Tibial artery (tissue), 4 donors: Measurements from ENCODE around the gene EYS.

Experiments used
- DNase-seq, 2 donors: peaks; one replicate each; pipeline ENCODE4 v3.0.0-alpha.2; 2019
- H3K27ac ChIP-seq, 2 donors: fragments of 200-600 bp; sonication (generic) in 1 of 2; 1 replicate in 1 of 2; 2 replicates in 1 of 2; pipeline ENCODE4 v1.5.1; 2018 to 2019; ENCODE audit warnings: mild to moderate bottlenecking in 1 of 2
- H3K27me3 ChIP-seq, 2 donors: fragments of 200-600 bp; sonication (generic) in 1 of 2; one replicate each; pipeline versions ENCODE4 v1.5.1 to v1.6.0; 2016 to 2019
- H3K36me3 ChIP-seq, 3 donors: fragments of 200-600 bp; sonication (generic) in 2 of 3; one replicate each; pipeline ENCODE4 v1.5.1; 2016 to 2019; ENCODE audit warnings: mild to moderate bottlenecking in 2 of 3
- H3K4me1 ChIP-seq, 4 donors: fragments of 200-600 bp; sonication (generic) in 2 of 4; 1 replicate in 3 of 4; 2 replicates in 1 of 4; pipeline ENCODE4 v1.5.1; 2016 to 2019
- H3K4me3 ChIP-seq, 2 donors: fragments of 200-600 bp; sonication (generic) in 1 of 2; 1 replicate in 1 of 2; 2 replicates in 1 of 2; pipeline ENCODE4 v1.5.1; 2018 to 2019; ENCODE audit warnings: mild to moderate bottlenecking in 2 of 2
- H3K9me3 ChIP-seq, 3 donors: fragments of 200-600 bp; sonication (generic) in 1 of 3; one replicate each; pipeline ENCODE4 v1.5.1; 2016 to 2019
- intact Hi-C: fragments of 100-400 bp; cut with DNase I; formaldehyde crosslinking; loops from one replicate; pipeline ENCODE4 v1.15.0; 2023; ENCODE audit warnings: low total_unique reads
- TF ChIP-seq, protein P1 (sequence below), 2 experiments: fragments of 200-600 bp in 1 of 2; fragments of 450-650 bp in 1 of 2; IDR thresholded peaks; one replicate each; pipeline ENCODE4 v1.5.1; 2017 to 2019; ENCODE audit warnings: antibody characterized with exemption in 2 of 2, mild to moderate bottlenecking in 1 of 2, moderate library complexity in 1 of 2

The EYS gene

DNA sequence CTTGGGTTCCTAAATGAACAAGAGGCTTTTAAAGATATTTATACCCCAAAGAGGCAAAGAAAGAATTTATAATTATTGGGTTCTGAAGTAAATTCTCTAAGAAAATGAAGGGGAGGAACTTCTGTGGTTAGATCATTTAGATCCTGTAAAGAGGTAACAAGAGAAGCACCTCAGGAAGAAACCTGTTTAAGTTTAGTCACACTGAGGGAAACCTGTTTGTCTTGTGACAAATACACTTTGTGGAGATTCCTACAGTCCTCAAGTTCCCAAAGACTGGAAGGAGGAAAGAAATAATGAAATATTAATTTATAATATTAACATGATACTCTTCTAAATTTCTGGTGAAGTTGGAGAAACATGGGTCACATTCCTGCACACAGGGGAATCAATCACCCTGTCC, 647.5 kb downstream of the EYS start:
- no peak for DNase-seq
- no peaks in the 10 kb centered on the region for H3K36me3 ChIP-seq
- H3K9me3 ChIP-seq: no peaks in the 10 kb centered on the region
- intact Hi-C loops: no loop called here
- H3K4me1 ChIP-seq: no peaks in the 10 kb centered on the region
- TF ChIP-seq, protein P1, sequence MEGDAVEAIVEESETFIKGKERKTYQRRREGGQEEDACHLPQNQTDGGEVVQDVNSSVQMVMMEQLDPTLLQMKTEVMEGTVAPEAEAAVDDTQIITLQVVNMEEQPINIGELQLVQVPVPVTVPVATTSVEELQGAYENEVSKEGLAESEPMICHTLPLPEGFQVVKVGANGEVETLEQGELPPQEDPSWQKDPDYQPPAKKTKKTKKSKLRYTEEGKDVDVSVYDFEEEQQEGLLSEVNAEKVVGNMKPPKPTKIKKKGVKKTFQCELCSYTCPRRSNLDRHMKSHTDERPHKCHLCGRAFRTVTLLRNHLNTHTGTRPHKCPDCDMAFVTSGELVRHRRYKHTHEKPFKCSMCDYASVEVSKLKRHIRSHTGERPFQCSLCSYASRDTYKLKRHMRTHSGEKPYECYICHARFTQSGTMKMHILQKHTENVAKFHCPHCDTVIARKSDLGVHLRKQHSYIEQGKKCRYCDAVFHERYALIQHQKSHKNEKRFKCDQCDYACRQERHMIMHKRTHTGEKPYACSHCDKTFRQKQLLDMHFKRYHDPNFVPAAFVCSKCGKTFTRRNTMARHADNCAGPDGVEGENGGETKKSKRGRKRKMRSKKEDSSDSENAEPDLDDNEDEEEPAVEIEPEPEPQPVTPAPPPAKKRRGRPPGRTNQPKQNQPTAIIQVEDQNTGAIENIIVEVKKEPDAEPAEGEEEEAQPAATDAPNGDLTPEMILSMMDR (IDR thresholded peaks at IDR 0.05): no peak
- no peaks in the 10 kb centered on the region for H3K27me3 ChIP-seq
- no peak overlapping the region for H3K27ac ChIP-seq
- no peak overlapping the region for H3K4me3 ChIP-seq

DNA sequence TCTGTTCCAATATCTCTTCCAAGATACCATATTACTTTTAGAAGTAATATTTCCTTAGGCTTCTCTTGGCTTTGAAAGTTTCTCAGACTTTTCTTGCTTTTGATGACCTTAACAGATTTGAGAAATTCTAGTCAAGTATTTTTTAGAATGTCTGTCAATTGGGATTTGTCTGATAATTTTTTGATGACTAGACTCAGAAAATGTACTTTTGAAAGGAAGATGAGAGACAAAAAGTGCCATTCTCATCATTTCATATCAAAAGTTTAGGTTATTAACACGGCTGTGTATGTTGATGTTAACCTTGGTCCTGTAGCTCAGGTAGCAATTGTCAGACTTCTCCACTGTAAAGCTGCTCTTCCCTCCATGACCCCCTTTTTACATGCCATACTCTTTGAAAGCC, 651.5 kb downstream of the EYS start:
- intact Hi-C loops: no loop called here
- Histone ChIP-seq H3K27me3 (no peaks in the 10 kb centered on the region), H3K4me1 (no peaks in the 10 kb centered on the region), H3K4me3 (no peak overlapping the region), H3K9me3 (no peaks in the 10 kb centered on the region), H3K36me3 (no peaks in the 10 kb centered on the region), H3K27ac (no peak overlapping the region)
- TF ChIP-seq, protein P1 (IDR thresholded peaks at IDR 0.05): no peak
- DNase-seq: no peak

DNA sequence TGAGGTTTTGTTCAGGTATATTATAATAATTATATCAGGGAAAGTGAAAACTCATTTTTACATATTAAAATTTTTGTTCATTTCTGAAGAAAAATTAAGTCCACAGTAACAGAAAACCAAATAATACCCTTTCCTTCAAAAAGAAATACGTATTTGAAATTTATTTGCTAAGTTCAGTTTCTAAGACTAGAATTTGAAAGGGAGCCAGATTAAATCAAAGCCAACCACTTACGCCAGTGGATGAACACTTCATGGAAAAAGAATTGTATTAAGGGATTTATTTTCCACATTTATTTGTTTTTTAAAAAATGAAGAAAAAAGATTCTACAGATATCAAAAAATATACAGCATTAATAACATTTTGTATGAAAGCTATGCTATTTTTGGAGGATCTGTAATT, 654.4 kb downstream of the EYS start:
- no peak for DNase-seq
- no peaks in the 10 kb centered on the region for H3K4me1 ChIP-seq
- H3K27ac ChIP-seq: no peak overlapping the region
- H3K36me3 ChIP-seq: no peaks in the 10 kb centered on the region
- intact Hi-C loops: no loop called here
- no peak overlapping the region for H3K4me3 ChIP-seq
- TF ChIP-seq, protein P1 (IDR thresholded peaks at IDR 0.05): no peak
- H3K27me3 ChIP-seq: no peaks in the 10 kb centered on the region
- no peaks in the 10 kb centered on the region for H3K9me3 ChIP-seq

DNA sequence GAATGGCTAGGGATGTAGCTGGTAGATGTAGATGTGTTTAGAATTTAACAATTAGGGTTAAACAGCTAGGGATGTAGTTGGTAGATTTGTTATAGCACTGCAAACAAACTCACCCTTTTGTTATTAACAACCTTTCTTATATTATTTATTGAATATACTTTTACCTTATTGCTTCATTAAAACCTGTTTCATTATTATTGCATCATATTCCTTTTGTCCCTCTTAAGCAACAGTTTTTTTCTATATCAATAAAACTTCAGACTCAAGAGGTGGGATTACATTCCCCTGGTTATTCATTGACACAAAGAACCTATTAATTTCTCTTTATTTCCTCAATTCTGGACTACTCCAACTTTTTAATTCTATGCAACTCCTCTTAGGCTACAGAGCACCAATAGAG, 661.2 kb downstream of the EYS start:
- Histone ChIP-seq H3K4me3 (no peak overlapping the region), H3K4me1 (no peaks in the 10 kb centered on the region), H3K27ac (no peak overlapping the region), H3K27me3 (no peaks in the 10 kb centered on the region), H3K36me3 (no peaks in the 10 kb centered on the region), H3K9me3 (no peaks in the 10 kb centered on the region)
- TF ChIP-seq, protein P1 (IDR thresholded peaks at IDR 0.05): no peak
- DNase-seq: no peak
- intact Hi-C loops: no loop called here

DNA sequence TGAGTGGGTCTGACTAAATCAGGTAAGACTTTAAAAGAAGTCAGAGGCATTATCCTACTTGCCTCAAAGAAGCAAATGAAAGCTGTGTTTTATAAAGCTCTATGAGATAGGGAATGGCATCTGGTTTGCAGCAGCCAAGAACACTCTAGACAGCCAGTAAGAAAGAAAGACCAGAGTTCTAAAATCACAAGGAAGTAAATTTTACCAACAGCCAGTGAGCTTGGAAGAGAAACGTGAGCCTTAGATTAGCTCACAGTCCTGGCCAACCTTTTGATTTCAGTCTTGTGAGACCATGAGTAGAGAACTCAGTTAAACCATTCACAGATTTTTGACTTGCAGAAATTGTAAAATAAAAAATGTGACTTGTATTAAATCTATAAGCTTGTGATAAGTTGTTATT, 693.0 kb downstream of the EYS start:
- H3K27ac ChIP-seq: no peak overlapping the region
- H3K9me3 ChIP-seq: no peaks in the 10 kb centered on the region
- DNase-seq: no peak
- TF ChIP-seq, protein P1 (IDR thresholded peaks at IDR 0.05): no peak
- H3K4me1 ChIP-seq: no peaks in the 10 kb centered on the region
- H3K27me3 ChIP-seq: no peaks in the 10 kb centered on the region
- H3K4me3 ChIP-seq: no peak overlapping the region
- intact Hi-C loops: no loop called here
- H3K36me3 ChIP-seq: no peaks in the 10 kb centered on the region

DNA sequence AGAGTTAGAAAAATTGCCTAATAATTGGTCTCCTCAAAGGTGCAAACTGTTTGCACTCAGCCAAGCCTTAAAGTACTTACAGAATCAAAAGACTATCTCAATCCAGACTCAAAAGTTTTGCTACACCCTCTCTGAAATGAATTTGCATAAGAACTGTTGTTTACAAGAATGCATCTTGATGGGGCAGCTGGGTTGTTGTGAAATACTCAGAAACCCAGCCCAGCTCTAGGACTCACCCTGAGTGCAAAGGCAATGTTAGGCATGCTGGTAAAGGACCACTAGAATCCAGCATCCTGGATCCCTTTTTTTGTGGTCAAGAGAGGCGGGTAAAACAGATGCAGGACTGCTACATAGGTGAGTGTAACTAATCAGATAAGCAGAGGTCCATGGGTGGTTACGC, 700.2 kb downstream of the EYS start:
- H3K27me3 ChIP-seq: no peaks in the 10 kb centered on the region

More for the DNA sequence above, 700.2 kb downstream of the EYS start:
- Histone ChIP-seq H3K27ac (no peak overlapping the region), H3K4me1 (no peaks in the 10 kb centered on the region), H3K36me3 (no peaks in the 10 kb centered on the region), H3K9me3 (no peaks in the 10 kb centered on the region), H3K4me3 (no peak overlapping the region)
- intact Hi-C loops: no loop called here
- TF ChIP-seq, protein P1 (IDR thresholded peaks at IDR 0.05): no peak
- DNase-seq: no peak
